GM18499 (cell line): Measurements from ENCODE around the gene CCNDBP1.

Experiments
- ATAC-seq: cut with Tn5 transposase; IDR thresholded peaks from one replicate; pipeline ENCODE4 v1.9.1; 2021; ENCODE audit warnings: moderate number of reproducible peaks; ENCODE audit not compliant: insufficient read depth, unreplicated experiment

Gene CCNDBP1

GRCh38 chr15:43241100-43241499, 55.9 kb downstream of the CCNDBP1 start:
- no peak for ATAC-seq

- ATAC-seq = no peak
Measured at GRCh38 chr15:43242616-43243015, 57.4 kb downstream of the CCNDBP1 start.

- no peak for ATAC-seq
Measured at GRCh38 chr15:43243020-43243645, 57.9 kb downstream of the CCNDBP1 start.

GRCh38 chr15:43244092-43244491, 58.9 kb downstream of the CCNDBP1 start:
- ATAC-seq = no peak

- ATAC-seq = no peak
Measured at GRCh38 chr15:43246261-43246774, 61.1 kb downstream of the CCNDBP1 start.
